ENCODE measurements around the gene NEURL1B. TPM values are rescaled to one million over a fixed set of nuclear protein-coding genes. Genes with fewer than 3 reads are reported as not detected.

NEURL1B gene
- total RNA-seq, 1 donor from 2014 or later, result 9.8 TPM

GRCh38 chr5:172618574-172619365 lies 22.3 kb upstream of the NEURL1B start:
- H3K4me1 ChIP-seq (ENCODE audit: insufficient read depth, low read length), result no peaks in the 10 kb centered on the region
- Mint-ChIP-seq H3K27me3 (ENCODE audit: low read depth, unreplicated experiment) (peaks cover 30% of the 10 kb centered on the region), H3K36me3 (ENCODE audit: low read depth, unreplicated experiment) (no peaks in the 10 kb centered on the region), H3K4me1 (ENCODE audit: low read depth, unreplicated experiment) (no peaks in the 10 kb centered on the region), H3K9me3 (ENCODE audit: unreplicated experiment) (no peaks in the 10 kb centered on the region), H3K4me3 (ENCODE audit: unreplicated experiment) (no peak overlapping the region), H3K27ac (ENCODE audit: unreplicated experiment) (no peak overlapping the region)
- H3K4me3 ChIP-seq (ENCODE audit: insufficient read depth, low read depth, low read length), result no peak overlapping the region
- no peak overlapping the region for H3K27ac ChIP-seq (ENCODE audit: low read depth, low read length)
- peaks cover 3% of the 10 kb centered on the region for H3K27me3 ChIP-seq (ENCODE audit: insufficient read depth, low read length)
- no peak for TF ChIP-seq CTCF (IDR thresholded peaks at IDR 0.05; ENCODE audit: insufficient read depth, low read depth, low read length)
- TF ChIP-seq EZH2 (IDR thresholded peaks at IDR 0.05; ENCODE audit: insufficient read depth, low read length), result no peak
- H3K4me2 ChIP-seq (ENCODE audit: low read length), result no peak overlapping the region
- FAIRE-seq (no peak), DNase-seq (ENCODE audit: low read depth) (no peak)
- H3K36me3 ChIP-seq (ENCODE audit: insufficient read depth, low read length), result no peaks in the 10 kb centered on the region
- no peaks in the 10 kb centered on the region for H4K20me1 ChIP-seq (ENCODE audit: insufficient read depth, low read length)
- H3K79me2 ChIP-seq (ENCODE audit: insufficient read depth, low read length), result no peaks in the 10 kb centered on the region
- no peaks in the 10 kb centered on the region for H3K9me3 ChIP-seq (ENCODE audit: insufficient read depth, low read depth, low read length)
- H2AFZ ChIP-seq (ENCODE audit: low read depth, low read length), result no peak overlapping the region
- H3K9ac ChIP-seq (ENCODE audit: low read length), result no peak overlapping the region

- no peak overlapping the region for H3K27ac Mint-ChIP-seq (ENCODE audit: unreplicated experiment)
- H3K36me3 Mint-ChIP-seq (ENCODE audit: low read depth, unreplicated experiment), result no peaks in the 10 kb centered on the region
- DNase-seq (ENCODE audit: low read depth) (no peak), FAIRE-seq (no peak)
- H3K4me3 Mint-ChIP-seq (ENCODE audit: unreplicated experiment), result no peak overlapping the region
- Histone ChIP-seq H4K20me1 (ENCODE audit: insufficient read depth, low read length) (no peaks in the 10 kb centered on the region), H3K9me3 (ENCODE audit: insufficient read depth, low read depth, low read length) (no peaks in the 10 kb centered on the region), H2AFZ (ENCODE audit: low read depth, low read length) (no peak overlapping the region), H3K27ac (ENCODE audit: low read depth, low read length) (no peak overlapping the region), H3K4me1 (ENCODE audit: insufficient read depth, low read length) (no peaks in the 10 kb centered on the region), H3K36me3 (ENCODE audit: insufficient read depth, low read length) (no peaks in the 10 kb centered on the region), H3K27me3 (ENCODE audit: insufficient read depth, low read length) (peaks cover 3% of the 10 kb centered on the region), H3K4me2 (ENCODE audit: low read length) (no peak overlapping the region), H3K79me2 (ENCODE audit: insufficient read depth, low read length) (no peaks in the 10 kb centered on the region), H3K4me3 (ENCODE audit: insufficient read depth, low read depth, low read length) (no peak overlapping the region), H3K9ac (ENCODE audit: low read length) (no peak overlapping the region)
- H3K27me3 Mint-ChIP-seq (ENCODE audit: low read depth, unreplicated experiment), result peaks cover 38% of the 10 kb centered on the region
- H3K4me1 Mint-ChIP-seq (ENCODE audit: low read depth, unreplicated experiment), result no peaks in the 10 kb centered on the region
- TF ChIP-seq CTCF (IDR thresholded peaks at IDR 0.05; ENCODE audit: insufficient read depth, low read depth, low read length) (no peak), EZH2 (IDR thresholded peaks at IDR 0.05; ENCODE audit: insufficient read depth, low read length) (no peak)
- H3K9me3 Mint-ChIP-seq (ENCODE audit: unreplicated experiment), result no peaks in the 10 kb centered on the region
Measured at GRCh38 chr5:172620506-172620905, 20.6 kb upstream of the NEURL1B start.
